ENCODE data around the gene PRR19.
"Not testable (repeated sequence)": the region's sequence is repeated elsewhere in the genome, so short reads cannot be mapped to it uniquely, and the experiment has no call there.

The PRR19 gene, protein sequence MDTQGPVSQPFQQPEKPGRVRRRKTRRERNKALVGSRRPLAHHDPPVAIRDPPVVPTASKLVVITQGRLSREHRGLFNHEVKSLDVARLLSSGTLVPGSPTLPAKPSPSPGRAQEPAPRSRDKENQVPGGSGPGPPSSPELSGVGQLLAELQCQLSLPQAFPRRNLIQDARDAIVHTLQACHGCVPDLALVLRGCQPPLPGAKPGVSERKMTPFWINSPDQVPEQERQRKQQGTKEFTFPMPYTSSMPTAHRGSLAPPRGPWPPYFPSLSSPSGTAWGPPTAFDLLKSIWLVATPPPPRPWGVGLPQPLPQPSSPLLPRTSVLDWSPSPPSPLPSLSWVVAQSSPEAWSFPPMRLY

DNA sequence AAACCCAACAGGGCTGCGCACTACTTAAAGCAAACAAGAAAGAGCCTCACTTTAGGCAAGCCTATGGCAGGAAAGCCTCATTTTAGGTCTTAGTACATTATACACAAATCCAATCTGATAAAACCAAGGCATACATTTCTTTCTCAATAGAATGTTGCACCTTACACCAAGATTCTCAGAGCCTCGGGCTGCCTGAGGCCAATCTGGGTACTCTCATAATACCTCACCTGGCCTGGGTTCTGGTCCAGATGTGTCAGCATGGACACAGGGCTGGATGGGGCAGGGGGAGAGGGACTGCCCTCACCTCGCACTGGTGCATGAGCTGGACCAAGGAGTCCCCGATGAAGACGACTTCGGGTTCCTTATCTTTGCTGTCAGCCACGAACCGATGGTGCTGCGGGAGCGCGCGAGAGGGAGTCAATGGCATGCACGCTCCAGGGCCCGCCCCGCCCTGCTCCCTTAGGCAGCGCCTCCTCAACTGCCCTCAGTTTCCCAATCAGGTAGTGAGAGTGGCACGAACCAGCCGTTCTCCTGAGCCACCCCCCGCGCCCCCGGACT, at the start of gene PRR19:
Gene PRR19, plus strand, starts transcription at position 487 of the 558 bp plus-strand sequence. CDS start 7,453 bp downstream, outside the sequence.
- DNase-seq: peak in 2 of 10 donors; percentile 38 to 80
- intact Hi-C loops (cut with DNase I): no loop called here

DNA sequence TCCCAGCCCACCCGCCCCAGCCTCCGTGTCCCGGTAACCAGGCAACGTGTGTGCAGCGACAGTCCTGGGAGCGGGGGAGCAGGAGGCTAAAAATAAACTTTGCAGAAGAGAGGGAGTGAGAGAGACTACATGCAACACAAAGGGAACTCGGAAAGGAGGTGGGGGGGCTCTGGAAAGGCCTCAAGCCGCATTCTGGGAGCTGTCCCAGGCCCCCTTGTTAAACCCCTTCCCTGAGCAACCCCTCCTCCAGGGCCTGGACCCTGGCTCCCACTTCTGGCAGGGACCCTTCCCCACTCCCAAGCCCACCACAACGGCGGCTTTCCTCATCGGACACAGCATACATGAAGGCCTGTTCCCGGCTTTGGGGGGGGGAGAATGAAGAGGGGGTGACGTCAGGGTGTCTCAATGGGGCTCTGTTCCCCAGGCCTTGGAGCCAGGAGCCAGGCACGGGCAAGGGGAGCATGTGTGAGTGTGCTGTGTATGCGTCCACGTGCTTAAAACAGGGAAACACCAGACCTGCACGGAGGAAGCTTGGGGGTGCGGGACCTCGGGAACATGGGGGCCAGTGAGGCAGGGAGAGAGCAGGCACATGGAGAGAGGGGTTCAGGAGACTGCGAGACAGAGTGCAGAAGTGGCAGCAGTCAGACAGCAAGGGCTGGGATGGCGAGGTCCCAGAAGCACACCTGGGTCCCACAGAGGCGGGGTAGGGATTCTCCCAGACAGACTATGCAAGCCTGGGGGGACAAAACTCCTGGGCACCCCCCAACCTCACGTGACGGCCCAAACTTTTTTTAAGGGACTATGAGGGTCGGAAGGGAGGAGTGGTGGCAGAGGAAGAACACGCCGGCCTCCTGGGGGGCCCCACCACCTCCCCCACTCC, 49.3 kb upstream of the PRR19 start:
- peak; percentile 68 to 97 (median 82) for DNase-seq
- intact Hi-C loops (cut with DNase I): no loop called here

DNA sequence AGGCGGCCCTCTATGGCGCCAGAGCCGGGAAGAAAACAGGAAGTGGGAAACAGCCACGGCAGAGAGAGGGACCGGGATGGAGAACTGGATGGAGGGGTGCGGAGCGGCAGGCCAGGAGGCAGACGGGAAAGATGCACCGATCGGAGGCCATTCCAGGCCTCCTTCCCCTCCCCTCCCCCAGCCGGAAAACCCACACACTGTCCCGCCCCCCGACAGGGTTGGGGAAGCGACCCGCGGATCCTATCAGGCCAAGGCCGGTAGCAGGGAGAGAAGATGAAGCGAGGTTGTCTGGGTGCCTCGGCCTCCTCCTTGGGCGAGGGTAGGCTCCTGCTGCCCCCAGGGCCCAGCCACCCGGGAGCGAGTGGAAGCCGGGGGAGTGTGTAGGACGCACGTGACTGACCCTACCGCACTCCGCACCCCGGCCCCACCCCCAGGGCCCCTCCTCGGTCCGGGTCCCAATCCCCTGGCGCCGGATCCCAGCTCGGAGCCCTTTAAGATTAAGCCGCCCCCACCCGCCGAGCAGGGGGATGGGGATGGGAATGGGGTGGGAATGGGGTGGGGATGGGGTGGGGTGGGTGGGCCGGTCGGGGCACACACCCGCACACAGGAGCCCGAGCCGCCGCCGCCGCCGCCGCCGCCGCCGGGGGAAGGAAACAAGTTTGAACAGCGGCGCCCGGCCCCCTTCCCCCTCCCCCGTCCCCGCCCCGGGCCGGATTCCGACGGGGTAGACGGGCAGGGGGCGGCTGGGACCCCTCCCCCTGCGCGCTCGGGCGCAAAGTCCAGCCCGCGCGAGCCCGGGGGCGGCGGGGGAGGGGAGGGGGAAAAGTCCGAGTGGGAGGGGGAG, 48.5 kb upstream of the PRR19 start:
- intact Hi-C loops (cut with DNase I): loop anchor here (2.0 kb wide), 1 partner anchor 27 kb away; no protein-coding TSS in a partner anchor
- peak in 6 of 10 donors; percentile 40 to 90 (median 53) for DNase-seq

DNA sequence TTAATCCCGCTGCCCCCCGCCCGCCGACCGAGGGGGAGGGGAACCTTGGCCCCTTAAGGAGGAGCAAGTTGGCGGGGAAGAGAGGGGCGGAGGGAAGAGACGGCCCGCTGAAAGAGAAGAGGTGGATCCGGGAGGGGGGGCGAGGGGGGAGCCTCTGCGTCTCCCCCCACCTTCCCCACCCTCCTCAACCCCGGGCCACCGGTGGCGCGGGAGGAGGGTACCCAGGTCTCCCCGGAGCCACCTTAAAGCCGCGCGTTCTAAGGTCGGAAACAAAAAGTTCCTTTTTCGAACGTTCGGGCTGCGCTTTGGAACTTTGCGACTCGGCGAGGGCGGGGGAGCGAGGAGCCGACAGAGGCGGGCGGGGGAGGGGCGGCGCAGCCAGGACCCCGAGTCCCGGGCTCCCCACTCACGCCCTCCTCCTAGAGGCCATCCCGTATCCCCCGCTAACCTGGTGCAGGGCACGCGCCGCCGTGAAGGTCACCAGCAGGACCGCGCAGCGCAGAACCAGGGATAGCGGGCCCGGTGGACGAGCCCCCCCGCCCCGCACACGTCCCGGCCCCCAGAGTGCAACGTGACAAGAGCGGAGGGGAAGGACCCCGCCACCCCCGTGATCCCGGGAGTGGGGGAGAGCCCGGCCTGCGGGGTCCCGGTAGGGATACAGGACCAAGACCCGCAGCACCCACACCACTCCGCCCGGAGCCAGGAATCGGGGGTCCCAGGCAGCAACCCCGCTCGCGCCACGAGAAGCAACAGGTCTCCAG, 47.7 kb upstream of the PRR19 start:
- DNase-seq: peak; percentile 65 to 96 (median 79)
- intact Hi-C loops (cut with DNase I): loop anchor here (2.0 kb wide), 1 partner anchor 27 kb away; no protein-coding TSS in a partner anchor

DNA sequence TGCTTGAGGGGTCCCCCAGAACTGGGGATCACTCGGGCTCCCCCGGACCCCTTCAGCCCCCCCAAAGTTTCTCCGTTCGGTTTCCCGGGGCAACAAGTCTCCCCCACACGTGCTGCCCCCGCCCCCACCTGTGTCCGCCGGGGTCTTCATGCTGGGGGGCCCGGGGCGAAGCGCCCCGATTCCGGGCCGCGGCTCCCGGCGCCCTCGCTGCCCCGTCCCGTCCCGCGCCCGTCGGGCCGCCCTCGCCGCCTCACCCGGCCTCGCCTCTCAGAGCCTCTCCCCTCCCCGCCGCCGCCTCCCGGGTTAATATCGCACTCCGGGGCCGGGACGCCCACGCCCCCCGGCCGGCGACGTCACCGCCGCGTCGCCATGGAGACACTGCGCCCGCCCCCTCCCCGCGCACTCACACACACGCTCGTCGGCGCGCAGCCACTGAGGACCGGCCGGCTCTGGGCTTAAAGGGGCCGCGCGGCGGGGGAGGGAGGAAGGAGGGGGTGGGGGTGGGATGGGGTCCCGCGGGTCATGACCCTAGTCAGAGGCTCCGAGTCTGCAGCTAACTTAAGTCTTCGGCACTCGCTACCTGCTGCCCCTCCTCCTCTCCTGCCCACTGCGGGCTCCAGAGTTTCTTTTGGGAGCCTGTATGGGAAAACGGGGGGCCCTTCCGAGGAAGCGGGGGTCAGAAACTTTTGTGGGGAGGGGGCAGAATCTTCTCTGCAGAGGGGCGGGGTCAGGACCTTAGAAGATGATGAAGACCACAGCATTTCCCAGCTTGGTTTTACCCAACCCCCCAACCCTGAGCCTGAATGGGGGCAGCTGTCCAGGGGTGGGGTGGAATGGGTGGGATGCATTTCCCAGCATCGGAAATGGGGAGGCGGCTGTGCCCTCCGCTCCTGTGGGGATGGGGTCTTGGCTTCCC, 46.8 kb upstream of the PRR19 start, which contains the start of gene ERF:
Gene ERF, minus strand, starts transcription at position 279 of the 916 bp plus-strand sequence. Its CDS starts 129 bp downstream, at position 150.
- intact Hi-C loops (cut with DNase I): loop anchor here (2.0 kb wide), 1 partner anchor 26 kb away; no protein-coding TSS in a partner anchor
- DNase-seq: peak; percentile 89 to 99 (median 94)

DNA sequence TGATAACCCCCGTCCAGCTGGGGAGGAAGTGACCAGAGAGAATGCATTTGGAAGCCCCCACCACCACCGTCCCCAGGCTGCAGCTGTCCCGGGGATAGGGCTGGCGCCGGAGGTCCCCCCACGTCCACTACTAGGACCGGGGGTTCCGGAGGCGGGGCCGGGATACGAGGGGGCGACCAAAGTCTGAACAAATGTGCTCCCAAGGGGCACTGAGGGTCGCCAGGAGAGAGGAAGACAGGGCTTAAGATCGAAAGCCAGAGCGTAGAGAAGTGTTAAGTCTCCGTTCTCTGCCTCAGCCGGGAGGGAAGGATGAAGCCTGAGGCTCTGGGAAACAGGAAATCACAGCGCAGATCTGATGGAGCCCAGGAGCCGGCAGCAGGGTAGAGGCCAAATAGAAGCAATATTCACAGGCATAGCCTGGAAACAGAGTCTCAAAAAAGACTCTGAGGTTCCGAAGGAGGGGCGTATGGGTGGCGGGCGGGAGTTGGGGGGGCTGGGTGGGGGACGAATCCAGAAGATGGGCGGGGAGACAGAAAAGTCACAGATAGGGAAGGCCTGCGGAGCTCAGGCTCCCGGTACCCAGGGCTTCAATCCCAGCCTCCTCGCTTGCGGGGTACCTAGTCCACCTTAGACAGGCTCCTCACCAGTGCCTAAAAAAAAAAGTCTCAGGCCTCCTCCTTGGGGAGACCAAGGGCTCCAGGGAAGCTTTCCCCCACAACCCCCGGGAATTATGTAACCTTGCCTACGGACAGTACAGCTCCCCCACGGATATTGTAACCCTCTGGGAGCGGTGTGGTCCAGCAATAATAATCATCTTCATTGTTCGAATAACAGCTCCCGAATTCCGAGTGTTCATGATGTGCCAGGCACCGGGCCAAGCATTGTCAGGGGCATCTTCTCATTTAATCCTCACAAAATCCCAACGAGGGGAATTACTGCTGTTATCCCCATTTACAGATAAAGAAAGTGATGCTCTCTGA, 45.9 kb upstream of the PRR19 start:
- intact Hi-C loops (cut with DNase I): loop anchor here (2.0 kb wide), 1 partner anchor 25 kb away; no protein-coding TSS in a partner anchor
- DNase-seq: peak in 8 of 10 donors; percentile 50 to 92 (median 67)

DNA sequence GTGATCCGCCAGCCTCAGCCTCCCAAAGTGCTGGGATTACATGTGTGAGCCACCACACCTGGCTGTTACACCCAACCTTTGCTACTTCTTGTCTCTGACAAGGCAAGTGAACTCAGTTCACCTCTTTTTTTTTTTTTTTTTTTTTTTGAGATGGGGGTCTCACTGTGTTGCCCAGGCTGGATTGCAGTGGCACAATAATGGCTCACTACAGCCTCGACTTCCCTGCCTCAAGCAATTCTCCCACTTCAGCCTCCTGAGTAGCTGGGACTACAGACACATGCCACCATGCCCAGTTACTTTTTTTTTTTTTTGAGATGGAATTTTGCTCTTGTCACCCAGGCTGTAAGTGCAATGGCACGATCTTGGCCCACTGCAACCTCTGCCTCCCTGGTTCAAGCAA, 44.1 kb upstream of the PRR19 start:
- intact Hi-C loops (cut with DNase I); DNase-seq: not testable (repeated sequence)

DNA sequence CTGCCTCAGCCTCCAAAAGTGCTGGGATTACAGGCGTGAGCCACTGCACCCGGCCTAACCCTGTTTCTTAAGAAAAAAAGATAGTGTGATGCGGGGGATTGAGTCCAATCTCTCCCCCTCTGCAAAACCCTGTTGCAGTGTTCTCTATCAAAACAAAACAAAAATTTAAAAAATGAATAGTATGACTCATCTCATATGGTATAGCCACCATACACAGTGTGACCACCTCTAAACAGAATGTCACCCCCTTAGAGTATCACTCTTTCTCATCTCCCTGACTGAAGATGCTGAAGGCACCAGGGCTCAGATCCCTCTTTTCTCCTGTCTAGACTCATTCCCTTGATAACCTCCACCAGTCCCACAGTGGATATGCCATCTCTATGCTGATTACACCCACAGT, 40.2 kb upstream of the PRR19 start:
- intact Hi-C loops (cut with DNase I): no loop called here
- no peak for DNase-seq

DNA sequence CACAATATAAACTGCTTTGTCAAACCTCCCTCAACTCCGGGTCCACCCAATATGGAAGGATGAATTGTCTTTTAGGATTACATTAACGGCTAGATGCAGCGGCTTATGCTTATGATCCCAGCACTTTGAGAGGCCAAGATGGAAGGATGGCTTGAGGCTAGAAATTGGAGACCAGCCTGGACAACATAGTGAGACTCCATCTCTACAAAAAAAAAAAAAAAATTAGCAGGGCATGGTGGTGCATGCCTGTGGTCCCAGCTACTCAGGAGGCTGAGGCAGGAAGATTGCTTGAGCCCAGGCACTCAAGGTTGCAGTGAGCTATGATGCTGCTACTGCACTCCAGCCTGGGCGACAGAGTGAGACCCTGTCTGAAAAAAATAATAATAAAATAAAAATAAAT, 35.8 kb upstream of the PRR19 start:
- intact Hi-C loops (cut with DNase I): not testable (repeated sequence)

DNA sequence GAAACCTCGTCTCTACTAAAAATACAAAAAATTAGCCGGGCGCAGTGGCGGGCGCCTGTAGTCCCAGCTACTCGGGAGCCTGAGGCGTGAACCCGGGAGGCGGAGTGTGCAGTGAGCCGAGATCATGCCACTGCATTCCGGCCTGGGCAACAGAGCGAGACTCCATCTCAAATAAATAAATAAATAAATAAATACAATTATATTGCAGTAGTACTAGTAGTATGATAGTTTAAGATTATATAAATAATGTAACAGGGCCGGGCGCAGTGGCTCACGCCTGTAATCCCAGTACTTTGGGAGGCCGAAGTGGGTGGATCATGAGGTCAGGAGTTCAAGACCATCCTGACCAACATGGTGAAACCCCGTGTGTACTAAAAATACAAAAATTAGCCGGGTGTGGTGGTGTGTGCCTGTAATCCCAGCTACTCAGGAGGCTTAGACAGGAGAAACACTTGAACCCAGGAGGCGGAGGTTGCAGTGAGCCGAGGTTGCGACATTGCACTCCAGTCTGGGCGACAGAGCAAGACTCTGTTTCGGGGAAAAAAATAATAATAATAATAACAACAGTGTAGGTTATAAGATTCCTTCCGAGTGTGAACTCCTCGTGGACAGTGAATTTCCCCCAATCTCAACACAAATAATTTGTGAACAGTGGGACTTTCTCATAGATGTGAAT, 34.9 kb upstream of the PRR19 start:
- DNase-seq: not testable (repeated sequence)

More for the DNA sequence above, 35.8 kb upstream of the PRR19 start:
- not testable (repeated sequence) for DNase-seq

DNA sequence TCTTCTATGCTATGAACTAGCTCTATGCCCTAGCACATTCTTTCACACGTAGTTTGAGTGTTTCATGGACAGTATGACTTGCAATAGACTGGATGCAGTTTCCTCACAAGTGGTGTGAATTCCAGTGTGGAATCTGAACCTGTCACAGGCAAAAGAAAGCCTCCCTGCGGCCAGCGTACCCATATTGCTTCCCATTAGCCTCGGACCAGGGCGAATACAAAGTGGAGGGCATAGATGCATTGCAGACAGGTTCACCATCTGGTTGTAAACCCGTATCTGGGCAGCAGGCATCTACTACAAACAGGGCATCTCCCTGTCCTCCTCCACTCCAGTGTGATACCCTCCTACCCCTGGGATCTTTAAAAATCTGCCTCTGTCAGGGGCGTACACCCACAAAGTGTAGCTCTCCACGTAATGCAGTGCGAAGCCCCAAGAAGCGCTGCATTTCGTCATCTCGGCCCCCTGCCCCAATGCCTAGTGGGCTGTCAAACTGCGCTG, 34.2 kb upstream of the PRR19 start:
- DNase-seq: no peak
- intact Hi-C loops (cut with DNase I): no loop called here

More for the DNA sequence above, 34.9 kb upstream of the PRR19 start:
- intact Hi-C loops (cut with DNase I): not testable (repeated sequence)

DNA sequence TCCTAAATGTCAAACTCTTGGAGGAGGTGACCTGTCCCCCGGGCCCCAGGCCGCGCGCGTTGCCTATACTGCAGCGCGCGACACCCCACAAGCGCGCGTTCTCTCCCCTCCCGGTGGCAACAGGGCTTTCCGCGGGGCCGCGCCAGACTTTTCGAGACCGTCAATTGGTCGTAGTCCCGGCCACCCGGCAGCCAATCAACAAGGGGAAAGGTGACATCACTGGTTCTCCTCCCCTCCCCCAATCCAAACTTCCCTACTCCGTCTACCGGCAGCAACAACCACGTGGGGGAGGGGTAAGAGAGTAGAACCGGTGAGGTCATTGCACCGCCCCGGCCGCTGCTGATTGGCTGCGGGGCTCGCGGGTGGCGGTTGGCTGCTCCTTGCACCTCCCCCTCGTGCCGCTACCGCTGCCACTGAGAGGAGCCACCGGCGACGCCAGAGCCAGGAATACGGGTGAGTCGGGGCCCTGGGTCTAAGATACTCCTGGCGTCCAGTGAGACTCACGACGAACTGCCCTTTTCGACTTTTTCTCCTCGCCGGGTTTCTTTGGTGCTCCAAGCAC, 33.7 kb upstream of the PRR19 start:
- DNase-seq: peak; percentile 98 to 100 (median 99)
- intact Hi-C loops (cut with DNase I): no loop called here

DNA sequence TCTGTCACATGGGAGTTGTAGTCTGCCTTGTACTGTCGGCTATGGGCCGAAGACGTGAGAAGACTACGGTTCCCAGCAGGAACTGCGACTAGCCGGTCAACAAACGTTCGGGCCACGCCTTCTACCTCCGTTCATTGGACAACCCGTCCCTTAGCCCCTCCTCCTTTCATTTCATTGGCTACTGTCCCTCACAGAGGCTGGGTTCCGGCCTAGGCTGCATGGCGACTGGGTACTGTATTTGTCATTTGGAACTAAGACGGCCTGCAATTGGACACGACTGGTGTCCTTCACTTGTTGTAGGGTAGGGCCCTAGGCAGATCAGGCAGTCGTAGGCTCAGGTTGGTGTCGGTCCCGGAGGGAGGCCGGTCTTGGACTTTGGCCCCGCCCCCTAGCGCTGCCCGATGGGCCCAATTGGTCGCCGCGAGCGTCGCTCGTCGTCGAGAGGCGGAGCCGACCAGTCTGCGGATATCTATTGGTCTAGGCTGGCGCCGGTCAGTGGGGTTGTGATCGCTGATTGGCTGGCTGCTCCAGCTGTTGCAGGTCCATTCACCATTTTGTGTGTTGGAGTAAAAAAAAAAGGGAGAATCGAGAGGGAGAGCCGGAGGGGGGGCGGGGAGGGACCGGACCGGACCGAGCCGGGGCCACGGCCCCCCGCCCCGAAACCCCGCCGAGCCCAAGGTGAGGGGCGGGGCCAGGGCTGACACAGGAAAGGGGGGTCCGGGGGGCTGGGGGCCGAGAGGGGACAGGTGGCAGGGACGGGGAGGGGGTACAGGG, 33.0 kb upstream of the PRR19 start, which contains the start of gene CIC:
Gene CIC, plus strand, starts transcription at position 549 of the 774 bp plus-strand sequence. CDS start 2,532 bp downstream, outside the sequence.
- peak; percentile 98 to 100 (median 100) for DNase-seq
- intact Hi-C loops (cut with DNase I): no loop called here
